GM13977 (cell line): Measurements from ENCODE around the gene SH3PXD2A.

ENCODE experiments used
- DNase-seq: peaks from one replicate; pipeline ENCODE4 v3.0.0; 2012; ENCODE audit warnings: low spot score
- in situ Hi-C: fragments of 300-500 bp; cut with MboI; formaldehyde crosslinking; loops from one replicate; pipeline ENCODE4 v1.12.0; 2022; ENCODE audit warnings: low sequenced_read_pairs, low pct_unique_long_range_greater_than_20kb, mixed read lengths, inconsistent platforms; ENCODE audit not compliant: unreplicated experiment
- TF ChIP-seq, protein P1 (sequence below): IDR thresholded peaks from 2 replicates; pipeline ENCODE4 v1.5.1; 2012; ENCODE audit warnings: mild to moderate bottlenecking, control low read depth; ENCODE audit not compliant: insufficient read depth; ENCODE audit errors: extremely low read depth, missing control alignments

The SH3PXD2A gene

DNA sequence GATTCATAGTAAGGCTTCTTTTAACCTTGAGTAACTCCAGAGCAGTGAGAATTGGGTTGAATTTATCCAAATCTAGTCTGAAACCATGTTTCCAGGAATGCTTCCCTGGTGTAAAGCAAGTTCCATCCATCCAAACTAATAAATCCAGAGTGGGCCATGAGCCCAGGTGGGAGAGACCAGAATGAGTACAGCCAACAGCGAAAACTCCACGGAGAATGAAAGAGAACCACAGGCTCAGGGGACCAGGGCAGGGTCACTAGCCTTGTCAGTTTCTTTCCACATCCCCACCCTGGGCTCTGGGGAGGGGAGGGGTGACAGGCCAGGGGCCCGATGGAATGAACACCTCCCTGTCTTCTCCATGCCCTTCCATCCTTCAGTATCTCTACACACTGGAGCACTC lies 181.8 kb downstream of the SH3PXD2A start:
- DNase-seq = no peak
- in situ Hi-C loops = no loop called here
- TF ChIP-seq, protein P1, sequence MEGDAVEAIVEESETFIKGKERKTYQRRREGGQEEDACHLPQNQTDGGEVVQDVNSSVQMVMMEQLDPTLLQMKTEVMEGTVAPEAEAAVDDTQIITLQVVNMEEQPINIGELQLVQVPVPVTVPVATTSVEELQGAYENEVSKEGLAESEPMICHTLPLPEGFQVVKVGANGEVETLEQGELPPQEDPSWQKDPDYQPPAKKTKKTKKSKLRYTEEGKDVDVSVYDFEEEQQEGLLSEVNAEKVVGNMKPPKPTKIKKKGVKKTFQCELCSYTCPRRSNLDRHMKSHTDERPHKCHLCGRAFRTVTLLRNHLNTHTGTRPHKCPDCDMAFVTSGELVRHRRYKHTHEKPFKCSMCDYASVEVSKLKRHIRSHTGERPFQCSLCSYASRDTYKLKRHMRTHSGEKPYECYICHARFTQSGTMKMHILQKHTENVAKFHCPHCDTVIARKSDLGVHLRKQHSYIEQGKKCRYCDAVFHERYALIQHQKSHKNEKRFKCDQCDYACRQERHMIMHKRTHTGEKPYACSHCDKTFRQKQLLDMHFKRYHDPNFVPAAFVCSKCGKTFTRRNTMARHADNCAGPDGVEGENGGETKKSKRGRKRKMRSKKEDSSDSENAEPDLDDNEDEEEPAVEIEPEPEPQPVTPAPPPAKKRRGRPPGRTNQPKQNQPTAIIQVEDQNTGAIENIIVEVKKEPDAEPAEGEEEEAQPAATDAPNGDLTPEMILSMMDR = no peak

DNA sequence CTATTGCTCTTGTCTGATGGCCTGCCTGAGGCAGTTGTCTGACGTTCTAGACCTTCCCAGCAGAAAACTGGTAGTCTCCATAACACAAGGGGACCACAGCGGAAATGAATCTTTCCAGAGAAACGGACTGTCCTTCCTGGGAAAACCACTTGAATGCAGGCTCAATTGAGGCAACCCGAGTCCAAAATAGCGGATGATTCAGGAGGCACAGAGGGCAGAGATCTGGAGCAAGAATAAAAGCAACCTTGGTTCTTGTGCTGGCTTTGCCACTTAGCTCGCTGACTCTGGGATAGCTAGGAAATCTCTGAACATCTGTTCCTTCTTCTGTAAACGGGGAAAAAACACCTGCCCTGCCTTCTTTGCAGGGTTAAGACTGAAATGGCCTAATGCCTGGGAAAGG lies 183.0 kb downstream of the SH3PXD2A start:
- TF ChIP-seq, protein P1 = no peak
- in situ Hi-C loops = no loop called here
- no peak for DNase-seq

DNA sequence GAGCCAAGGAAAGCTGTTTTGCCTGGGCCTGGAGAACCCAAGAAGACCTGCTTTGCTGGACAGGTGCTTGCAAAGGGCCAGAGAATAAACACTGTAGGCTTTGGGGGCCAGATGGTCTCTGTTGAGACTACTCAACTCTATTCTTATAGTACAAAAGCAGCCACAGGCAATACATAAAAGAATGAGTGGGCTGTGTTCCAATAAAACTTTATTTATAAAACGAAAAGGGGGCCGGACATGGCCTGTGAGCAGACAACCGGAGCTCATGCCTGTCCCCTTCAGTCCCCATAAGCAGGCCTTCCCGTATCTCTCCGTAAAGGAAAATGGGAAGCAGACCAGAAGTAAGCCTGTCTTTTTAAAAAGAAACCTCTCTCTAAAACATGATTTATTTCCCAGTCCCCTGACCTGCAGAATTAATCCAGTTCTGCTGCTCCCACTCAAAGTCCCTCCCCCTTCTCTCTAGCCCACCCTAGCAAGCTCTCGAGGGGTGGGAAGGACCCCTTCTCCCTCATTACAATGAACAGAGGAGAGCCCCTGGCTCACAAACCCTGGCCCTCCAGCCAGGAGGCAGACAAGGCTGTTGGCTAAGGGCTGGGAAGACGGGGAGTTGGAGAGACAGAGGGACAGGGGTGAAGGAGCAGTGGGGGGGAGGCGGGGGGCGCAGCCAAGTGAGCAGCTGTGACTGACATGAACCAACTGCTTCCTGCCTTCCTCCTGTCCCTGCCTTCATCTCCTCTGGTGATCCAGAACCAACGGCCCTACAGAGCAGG lies 184.1 kb downstream of the SH3PXD2A start:
- TF ChIP-seq, protein P1 = no peak
- no peak for DNase-seq
- in situ Hi-C loops = no loop called here

DNA sequence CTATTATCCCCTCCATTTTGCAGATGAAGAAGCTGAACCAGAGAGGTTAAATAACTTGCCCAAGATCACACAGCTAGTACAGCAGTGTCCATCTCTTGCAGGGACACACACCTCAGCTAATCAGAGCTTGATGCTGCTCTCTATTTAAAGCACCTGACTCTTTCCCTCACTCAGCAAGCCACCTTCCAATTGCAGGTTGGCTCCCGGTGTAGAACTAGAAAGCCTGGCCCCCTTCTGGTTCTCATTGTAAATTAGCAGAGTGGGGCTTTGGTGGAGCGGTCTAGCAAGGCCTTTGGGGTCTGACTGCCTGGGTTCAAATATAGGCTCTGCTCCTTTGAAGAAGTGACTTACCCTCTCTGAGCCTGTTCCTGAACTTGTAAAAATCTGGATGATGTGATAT lies 185.4 kb downstream of the SH3PXD2A start:
- in situ Hi-C loops = no loop called here
- TF ChIP-seq, protein P1 = no peak
- no peak for DNase-seq

DNA sequence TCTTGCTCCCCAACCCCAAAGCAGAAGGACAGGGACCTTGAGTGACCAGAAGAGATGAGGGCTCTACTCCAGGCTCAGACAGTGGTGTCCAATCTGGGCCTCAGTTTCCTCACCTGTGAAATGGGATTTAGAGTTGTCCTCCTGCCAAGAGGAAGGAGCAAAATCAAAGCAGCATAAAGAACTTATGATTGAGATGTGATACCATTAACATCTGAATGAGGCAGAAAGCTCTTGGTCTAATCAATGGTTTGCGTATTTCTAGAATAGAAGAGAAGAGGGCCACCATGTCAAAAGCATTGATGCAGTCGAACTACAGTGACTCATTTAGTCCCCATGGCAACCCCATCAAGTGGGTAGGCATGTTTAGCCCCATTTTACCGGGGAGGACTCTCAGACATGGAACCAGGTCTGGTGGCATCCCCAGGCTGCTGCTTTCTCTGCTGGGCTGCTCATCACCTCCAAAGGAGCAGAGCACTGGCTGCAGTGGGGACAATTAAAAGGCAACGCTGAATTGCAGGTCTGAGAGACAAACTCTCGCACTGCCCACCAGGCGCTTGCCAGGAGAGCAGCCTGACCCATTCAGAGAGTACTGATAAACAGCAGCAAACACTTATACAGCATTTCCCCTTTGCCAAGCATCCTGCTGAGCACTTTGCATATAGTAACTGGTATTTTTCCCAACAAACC lies 186.0 kb downstream of the SH3PXD2A start:
- TF ChIP-seq, protein P1 = no peak
- in situ Hi-C loops = no loop called here
- no peak for DNase-seq

DNA sequence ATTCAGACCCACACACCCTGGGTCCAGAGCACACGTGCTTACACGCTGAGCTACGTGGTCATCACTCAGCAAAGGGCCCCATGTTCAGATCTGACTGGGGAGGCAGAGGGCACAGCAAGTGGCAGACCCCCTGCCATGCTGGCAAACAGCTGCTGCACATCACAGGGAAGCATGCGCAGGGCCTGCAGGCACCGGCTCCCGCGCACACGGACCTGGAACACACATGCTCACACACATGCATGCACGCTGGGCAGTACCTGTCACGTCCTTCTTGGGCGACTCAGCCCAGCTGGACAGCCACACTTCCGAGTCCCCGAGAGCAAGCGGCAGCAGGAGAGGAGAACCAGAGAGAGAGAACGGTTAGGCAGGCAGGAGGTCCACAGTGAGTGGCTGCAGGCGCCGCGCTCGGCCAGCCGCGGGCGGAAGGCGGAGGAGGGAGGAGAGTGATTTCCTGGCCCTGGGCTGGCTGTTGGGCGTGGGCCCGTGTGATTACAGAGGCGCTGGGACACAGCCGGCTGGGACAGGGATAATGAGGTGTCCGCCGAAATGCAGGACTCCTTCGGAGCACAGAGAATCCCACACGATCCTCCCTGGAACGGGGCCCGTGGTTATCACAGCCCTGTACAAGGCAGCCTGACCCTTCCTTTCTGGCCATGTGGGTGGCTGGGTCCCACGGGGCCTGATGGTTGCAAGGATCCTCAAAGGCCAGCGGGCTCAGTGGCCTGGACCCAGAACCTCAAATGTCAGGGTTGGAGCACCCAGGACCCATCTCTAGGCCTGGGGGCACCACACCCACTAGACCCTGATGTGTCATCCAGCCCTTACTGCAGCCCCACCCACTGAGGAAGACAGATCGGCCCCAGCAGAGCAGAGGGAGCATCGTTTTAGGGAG lies 186.8 kb downstream of the SH3PXD2A start:
- in situ Hi-C loops = no loop called here
- TF ChIP-seq, protein P1 = no peak
- no peak for DNase-seq
